Fibroblast of pulmonary artery (primary cell): ENCODE measurements around the gene SH3PXD2A.

Experiments used
- DNase-seq: peaks from one replicate; pipeline ENCODE4 v3.0.0-alpha.2; 2010; ENCODE audit warnings: low read depth
- H3K4me3 ChIP-seq: replicated peaks from 2 replicates; pipeline ENCODE4 v1.5.1; 2011; ENCODE audit warnings: low read depth, mild to moderate bottlenecking, control low read depth, low read length, moderate library complexity
- CTCF ChIP-seq: IDR thresholded peaks from 2 replicates; pipeline ENCODE4 v1.5.1; 2011; ENCODE audit warnings: mild to moderate bottlenecking, control low read depth, low read length, inconsistent platforms; ENCODE audit errors: missing control alignments

SH3PXD2A gene

DNA sequence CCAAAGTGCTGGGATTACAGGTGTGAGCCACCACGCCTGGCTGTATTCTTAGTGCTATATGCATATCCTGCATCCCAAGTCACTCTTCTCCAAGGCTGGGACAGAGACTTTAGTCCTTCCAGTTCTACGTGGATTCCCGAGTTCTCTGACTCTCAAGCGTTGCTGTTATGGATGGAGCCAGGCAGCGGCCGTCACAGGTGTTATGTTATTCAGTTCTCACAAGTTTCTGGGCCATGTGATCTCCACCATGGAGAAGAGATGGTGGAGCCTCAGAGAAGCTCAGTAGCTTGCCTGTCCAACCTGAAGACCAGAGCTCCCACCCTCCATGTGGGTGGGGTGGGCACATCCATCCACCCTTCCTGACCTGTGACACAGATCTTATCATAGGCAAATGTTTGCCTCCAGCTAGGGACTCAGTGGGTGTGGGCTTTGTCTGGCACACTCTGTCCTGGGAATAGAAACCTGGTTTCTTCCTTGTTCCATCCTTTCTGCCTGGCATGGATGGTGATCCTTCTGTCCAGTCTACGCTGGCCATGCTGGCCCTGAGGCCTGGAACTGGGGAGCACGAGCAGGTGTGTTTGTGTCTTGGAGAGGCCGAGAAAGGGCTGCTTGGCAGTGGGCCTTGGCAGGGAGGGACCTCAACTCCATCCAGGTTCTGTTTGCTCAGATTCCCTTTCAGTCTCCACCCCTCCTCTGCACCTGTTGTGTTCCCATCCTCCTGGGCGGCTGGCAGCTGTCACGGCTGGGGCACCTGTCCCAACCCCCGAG lies 306.6 kb downstream of the SH3PXD2A start:
- no peak for DNase-seq
- no peak for TF ChIP-seq CTCF

DNA sequence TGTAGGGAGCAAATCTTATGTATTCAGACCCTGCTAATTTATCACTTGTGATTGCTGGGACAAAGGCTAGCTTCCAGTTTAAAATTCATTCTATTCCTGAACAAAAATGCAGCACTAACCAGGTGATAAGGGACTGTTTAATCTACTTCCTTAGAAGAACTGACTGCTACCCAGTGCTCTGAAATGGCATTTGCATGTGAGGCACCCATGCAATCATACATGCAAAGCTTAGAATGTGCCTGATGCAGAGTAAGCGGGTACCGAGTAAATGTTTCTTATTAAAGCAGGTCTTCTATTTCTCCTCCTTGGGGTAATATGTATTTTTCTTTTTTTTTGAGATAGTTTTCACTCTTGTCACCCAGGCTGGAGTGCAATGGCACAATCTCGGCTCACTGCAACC lies 307.4 kb downstream of the SH3PXD2A start:
- no peak overlapping the region for H3K4me3 ChIP-seq
- no peak for DNase-seq
- TF ChIP-seq CTCF: no peak

More for the DNA sequence above, 306.6 kb downstream of the SH3PXD2A start:
- no peak overlapping the region for H3K4me3 ChIP-seq

DNA sequence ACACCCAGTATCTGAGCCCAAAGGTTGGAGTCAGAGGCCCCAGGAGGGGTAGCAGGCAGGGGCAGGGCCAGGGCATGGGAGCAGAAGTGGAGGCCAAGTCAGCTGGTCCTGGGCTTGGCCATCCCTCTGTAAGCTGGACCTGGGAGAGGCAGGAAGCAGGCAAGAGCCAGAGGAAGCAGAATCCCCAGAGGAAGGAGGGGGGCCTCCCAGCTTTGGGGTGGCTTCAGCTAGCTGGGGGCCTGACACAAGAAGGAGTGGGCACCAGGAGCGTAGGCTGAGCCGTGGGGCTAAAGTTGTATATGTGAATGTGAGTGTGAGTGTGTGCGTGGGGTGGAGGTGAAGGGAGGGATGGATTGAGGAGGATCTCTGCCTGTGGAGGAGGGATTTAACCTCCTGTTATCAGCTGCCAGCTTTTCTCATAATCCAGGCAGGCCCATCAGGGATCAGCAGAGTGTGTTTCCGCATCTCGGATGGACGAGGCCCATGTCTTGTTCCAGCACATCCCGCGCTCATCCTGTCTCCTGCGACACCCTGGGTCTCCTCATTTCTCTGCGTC lies 307.9 kb downstream of the SH3PXD2A start:
- H3K4me3 ChIP-seq: no peak overlapping the region
- no peak for TF ChIP-seq CTCF
- no peak for DNase-seq

GRCh38 chr10:103546401-103546800 lies 309.0 kb downstream of the SH3PXD2A start:
- no peak for DNase-seq
- TF ChIP-seq CTCF: no peak
- no peak overlapping the region for H3K4me3 ChIP-seq

- no peak overlapping the region for H3K4me3 ChIP-seq
- TF ChIP-seq CTCF: no peak
- DNase-seq: no peak
These were observed 309.6 kb downstream of the SH3PXD2A start for GRCh38 chr10:103545771-103546281.

GRCh38 chr10:103545366-103545765 lies 310.0 kb downstream of the SH3PXD2A start:
- H3K4me3 ChIP-seq: no peak overlapping the region
- no peak for TF ChIP-seq CTCF
- no peak for DNase-seq
